CD4-positive, alpha-beta memory T cell (primary cell): ENCODE data around the gene GRIK1. TPM values are rescaled to one million over a fixed set of nuclear protein-coding genes. Genes with fewer than 3 reads are reported as not detected.

Experiments used
- CTCF ChIA-PET: fragments of 350-600 bp; sonication (Branson Sonifier 250); formaldehyde crosslinking; loops from one replicate; lab custom pipeline; 2021; ENCODE audit warnings: inconsistent platforms; ENCODE audit not compliant: partially characterized antibody; lab: Charles Lee
- POLR2A ChIA-PET: fragments of 350-600 bp; sonication (Branson Sonifier 250); formaldehyde crosslinking; loops from one replicate; lab custom pipeline; 2021; ENCODE audit not compliant: partially characterized antibody; lab: Charles Lee
- DNase-seq, 5 donors: peaks; one replicate each; pipeline versions ENCODE4 v3.0.0 to v3.0.0-alpha.2; 2020 to 2022; ENCODE audit warnings: mixed read lengths in 1 of 5
- H3K27ac ChIP-seq: one replicate; pipeline ENCODE4 v1.7.0; 2013; ENCODE audit warnings: low read depth, low read length
- H3K27me3 ChIP-seq: 2 replicates; pipeline ENCODE4 v1.7.0; 2013; ENCODE audit warnings: mild to moderate bottlenecking, low read length, moderate library complexity; ENCODE audit not compliant: insufficient read depth
- H3K36me3 ChIP-seq: 2 replicates; pipeline ENCODE4 v1.7.0; 2013; ENCODE audit warnings: mild to moderate bottlenecking, low read length, moderate library complexity; ENCODE audit not compliant: insufficient read depth
- H3K4me1 ChIP-seq: 2 replicates; pipeline ENCODE4 v1.7.0; 2013; ENCODE audit warnings: mild to moderate bottlenecking, low read length, moderate library complexity; ENCODE audit not compliant: insufficient read depth
- H3K4me3 ChIP-seq, 2 donors: one replicate each; pipeline ENCODE4 v1.7.0; 2013; ENCODE audit warnings: low read length in 2 of 2, mild to moderate bottlenecking in 1 of 2
- H3K9me3 ChIP-seq, 2 donors: one replicate each; pipeline ENCODE4 v1.7.0; 2013; ENCODE audit warnings: low read length in 2 of 2, control low read depth in 1 of 2; ENCODE audit not compliant: control insufficient read depth in 1 of 2
- H3K27ac Mint-ChIP-seq, 7 donors: one replicate each; pipeline ENCODE4 v1.8.0; 2020 to 2021; ENCODE audit warnings: mixed read lengths in 7 of 7, mild to moderate bottlenecking in 6 of 7, inconsistent platforms in 3 of 7, moderate library complexity in 3 of 7
- H3K27me3 Mint-ChIP-seq, 2 donors: one replicate each; pipeline ENCODE4 v1.8.0; 2020 to 2021; ENCODE audit warnings: mixed read lengths in 2 of 2
- H3K36me3 Mint-ChIP-seq, 2 donors: one replicate each; pipeline ENCODE4 v1.8.0; 2020 to 2021; ENCODE audit warnings: mixed read lengths in 2 of 2, inconsistent platforms in 1 of 2, mild to moderate bottlenecking in 1 of 2
- H3K4me1 Mint-ChIP-seq, 4 donors: one replicate each; pipeline ENCODE4 v1.8.0; 2020 to 2021; ENCODE audit warnings: mixed read lengths in 4 of 4, mild to moderate bottlenecking in 1 of 4
- H3K4me3 Mint-ChIP-seq, 8 donors: one replicate each; pipeline ENCODE4 v1.8.0; 2020 to 2021; ENCODE audit warnings: mixed read lengths in 8 of 8, mild to moderate bottlenecking in 7 of 8, moderate library complexity in 6 of 8, inconsistent platforms in 3 of 8
- H3K9me3 Mint-ChIP-seq, 8 donors: one replicate each; pipeline ENCODE4 v1.8.0; 2020 to 2021; ENCODE audit warnings: mixed read lengths in 8 of 8, mild to moderate bottlenecking in 5 of 8, inconsistent platforms in 3 of 8, moderate library complexity in 1 of 8
- intact Hi-C: fragments of 100-400 bp; cut with micrococcal nuclease; formaldehyde crosslinking; loops from one replicate; pipeline ENCODE4 v1.15.1; 2023
- polyA plus RNA-seq, 2 donors: library from polyadenylated mRNA; unstranded; fragments of 300-500 nt; fragmentation: Illumina TruSeq; gene quantifications; one replicate each; pipeline ENCODE4 v1.2.3, GENCODE V29; 2021
- total RNA-seq, 2 experiments: library from RNA; stranded (reverse); gene quantifications; one replicate each; pipeline ENCODE4 v1.2.3, GENCODE V29; 2021

GRIK1 gene
- total and polyA plus RNA-seq, 4 experiments from 2014 or later: not detected

- no peak overlapping the region for H3K27ac ChIP-seq
- peaks cover 0 to 5% (median 0%) of the 10 kb centered on the region in 8 donors for H3K9me3 Mint-ChIP-seq
- H3K27ac Mint-ChIP-seq: no peak overlapping the region
- H3K4me1 Mint-ChIP-seq: no peaks in the 10 kb centered on the region
- H3K27me3 Mint-ChIP-seq: no peaks in the 10 kb centered on the region
- CTCF ChIA-PET: no interaction called here
- intact Hi-C loops: no loop called here
- H3K9me3 ChIP-seq: no peaks in the 10 kb centered on the region
- no peaks in the 10 kb centered on the region for H3K4me1 ChIP-seq
- H3K36me3 Mint-ChIP-seq: no peaks in the 10 kb centered on the region
- POLR2A ChIA-PET: no interaction called here
- H3K27me3 ChIP-seq: no peaks in the 10 kb centered on the region
- H3K4me3 ChIP-seq: no peak overlapping the region
- H3K4me3 Mint-ChIP-seq: no peak overlapping the region
- DNase-seq: no peak
- H3K36me3 ChIP-seq: no peaks in the 10 kb centered on the region
Measured at GRCh38 chr21:29649406-29649814, 290.4 kb downstream of the GRIK1 start.

DNA sequence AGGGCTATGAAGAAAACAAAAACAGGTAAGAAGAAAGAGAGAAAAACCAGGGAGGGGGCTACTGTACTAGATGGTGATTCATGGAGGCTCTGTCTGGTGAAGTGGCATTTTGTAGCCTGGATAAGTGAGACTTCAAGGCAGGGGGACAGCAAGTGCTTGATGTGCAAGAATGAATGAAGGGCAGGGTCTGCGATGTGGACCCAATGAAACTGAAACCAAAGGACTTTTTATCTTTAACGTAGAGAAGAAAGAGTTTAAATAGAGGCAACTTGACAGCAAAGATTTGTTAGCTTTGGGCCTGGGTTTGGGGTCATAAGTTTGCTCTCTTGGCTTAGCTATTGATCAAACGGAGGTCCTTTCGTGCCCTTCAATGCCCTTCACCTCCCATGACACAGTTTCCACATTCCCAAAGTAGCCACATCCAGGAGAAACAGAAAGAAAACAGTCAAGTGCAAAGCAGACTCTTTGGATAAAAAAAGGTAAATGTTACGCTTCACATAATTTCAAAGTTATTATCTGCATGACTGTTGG is 291.0 kb downstream of the GRIK1 start:
- CTCF ChIA-PET: no interaction called here
- no peak overlapping the region for H3K4me3 Mint-ChIP-seq
- POLR2A ChIA-PET: no interaction called here
- intact Hi-C loops: no loop called here
- Histone ChIP-seq H3K4me1 (no peaks in the 10 kb centered on the region), H3K4me3 (no peak overlapping the region), H3K27ac (no peak overlapping the region), H3K9me3 (no peaks in the 10 kb centered on the region), H3K27me3 (no peaks in the 10 kb centered on the region), H3K36me3 (no peaks in the 10 kb centered on the region)
- H3K36me3 Mint-ChIP-seq: no peaks in the 10 kb centered on the region
- H3K4me1 Mint-ChIP-seq: no peaks in the 10 kb centered on the region
- DNase-seq: no peak
- H3K9me3 Mint-ChIP-seq: peaks cover 0 to 5% (median 0%) of the 10 kb centered on the region in 8 donors
- no peaks in the 10 kb centered on the region for H3K27me3 Mint-ChIP-seq
- H3K27ac Mint-ChIP-seq: no peak overlapping the region

- Mint-ChIP-seq H3K36me3 (no peaks in the 10 kb centered on the region), H3K4me1 (no peaks in the 10 kb centered on the region), H3K27ac (no peak overlapping the region), H3K4me3 (no peak overlapping the region), H3K9me3 (peaks cover 0 to 5% (median 0%) of the 10 kb centered on the region in 8 donors), H3K27me3 (no peaks in the 10 kb centered on the region)
- POLR2A ChIA-PET: no interaction called here
- intact Hi-C loops: no loop called here
- no peaks in the 10 kb centered on the region for H3K36me3 ChIP-seq
- no peak overlapping the region for H3K4me3 ChIP-seq
- H3K4me1 ChIP-seq: no peaks in the 10 kb centered on the region
- no peak for DNase-seq
- H3K27ac ChIP-seq: no peak overlapping the region
- CTCF ChIA-PET: no interaction called here
- no peaks in the 10 kb centered on the region for H3K9me3 ChIP-seq
- no peaks in the 10 kb centered on the region for H3K27me3 ChIP-seq
Measured at GRCh38 chr21:29647353-29647781, 292.4 kb downstream of the GRIK1 start.

DNA sequence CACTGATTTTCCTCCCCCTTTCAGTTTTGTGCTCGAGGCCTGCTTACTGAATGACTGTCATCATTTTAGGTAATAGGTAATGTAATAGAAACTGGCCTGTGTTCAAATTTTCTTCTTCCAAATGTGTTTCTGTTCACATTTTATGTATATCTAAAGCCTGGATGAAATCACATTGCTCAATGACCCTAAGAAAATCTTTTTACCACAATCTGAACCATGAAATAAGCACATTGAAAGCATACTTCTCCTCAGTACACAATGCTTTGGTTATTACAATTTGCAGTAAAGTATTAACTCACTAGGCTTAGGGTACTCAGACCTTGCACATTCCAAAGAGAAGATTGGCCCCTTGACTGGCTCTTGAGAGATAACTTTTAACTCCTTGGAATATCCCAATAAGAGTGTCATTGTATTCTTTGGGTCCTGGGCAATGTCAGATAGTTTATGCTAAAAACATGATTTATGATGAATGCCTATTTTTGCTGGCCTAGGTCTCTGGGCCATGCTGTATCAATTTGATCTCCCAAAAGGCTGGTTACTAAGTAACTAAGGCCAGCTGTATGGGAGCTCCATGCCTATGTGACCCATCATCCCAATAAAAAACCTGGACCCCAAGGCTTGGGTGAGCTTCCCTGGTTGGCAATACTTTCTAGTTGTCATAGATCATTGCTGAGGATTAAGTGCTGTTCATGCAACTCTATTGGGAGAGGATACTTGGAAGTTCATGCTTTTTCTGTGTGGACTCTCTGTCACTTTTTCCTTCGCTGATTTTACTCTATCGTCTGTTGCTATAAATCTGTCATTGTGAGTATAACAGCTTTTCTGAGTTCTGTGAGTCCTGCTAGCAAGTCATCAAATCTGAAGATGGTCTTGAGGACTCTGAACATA is 293.9 kb downstream of the GRIK1 start:
- POLR2A ChIA-PET: interaction anchor here (0.6 kb wide), 1 partner anchor 477 kb away, joined by 3 read pairs; no protein-coding TSS in a partner anchor

GRCh38 chr21:29643289-29643688 is 296.5 kb downstream of the GRIK1 start:
- CTCF ChIA-PET: no interaction called here
- no peaks in the 10 kb centered on the region for H3K27me3 ChIP-seq

More for the DNA sequence above, 293.9 kb downstream of the GRIK1 start:
- H3K27ac Mint-ChIP-seq: no peak overlapping the region
- no peaks in the 10 kb centered on the region for H3K4me1 ChIP-seq
- H3K9me3 Mint-ChIP-seq: peaks cover 0 to 4% (median 0%) of the 10 kb centered on the region in 8 donors
- no peak overlapping the region for H3K27ac ChIP-seq
- H3K36me3 ChIP-seq: no peaks in the 10 kb centered on the region
- CTCF ChIA-PET: interaction anchor here (0.6 kb wide), 1 partner anchor 1473 kb away, joined by 3 read pairs; no protein-coding TSS in a partner anchor
- no peaks in the 10 kb centered on the region for H3K4me1 Mint-ChIP-seq
- DNase-seq: no peak
- no peaks in the 10 kb centered on the region for H3K36me3 Mint-ChIP-seq
- intact Hi-C loops: no loop called here
- H3K9me3 ChIP-seq: no peaks in the 10 kb centered on the region
- H3K27me3 ChIP-seq: no peaks in the 10 kb centered on the region
- H3K4me3 Mint-ChIP-seq: no peak overlapping the region
- no peak overlapping the region for H3K4me3 ChIP-seq
- H3K27me3 Mint-ChIP-seq: no peaks in the 10 kb centered on the region

DNA sequence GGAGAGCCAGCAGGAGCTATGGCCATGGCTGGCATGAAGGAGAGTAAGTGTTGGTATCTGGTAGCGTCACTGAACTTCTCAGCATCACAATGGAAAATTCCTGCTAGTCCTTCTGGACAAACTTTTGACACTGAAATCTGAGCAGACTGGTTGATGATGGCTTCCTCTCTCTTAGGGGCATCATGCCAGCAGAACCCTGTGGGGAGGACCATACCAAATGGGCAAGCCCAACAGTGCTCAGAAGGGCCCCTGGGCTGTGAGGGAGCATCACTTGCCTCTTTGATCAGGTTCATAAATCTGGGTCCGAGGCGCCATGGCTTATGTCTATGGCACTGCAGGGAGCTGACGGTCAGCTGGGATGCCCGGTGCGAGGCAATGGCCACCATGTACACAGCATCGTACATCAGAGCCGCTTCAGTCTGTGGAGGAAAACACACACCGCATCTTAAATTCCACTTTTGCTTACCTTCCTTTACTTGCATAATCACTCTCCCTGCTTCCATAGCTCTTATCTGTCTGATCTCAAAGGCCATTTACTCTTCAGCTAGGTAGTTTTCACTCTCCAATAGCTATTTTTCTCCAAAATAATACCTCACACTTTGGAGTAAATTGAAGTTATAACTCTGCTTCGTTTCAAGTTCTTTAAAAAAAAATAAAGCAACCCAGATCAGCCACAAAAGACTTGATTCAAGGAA is 297.1 kb downstream of the GRIK1 start:
- ChIA-PET POLR2A (no interaction called here), CTCF (no interaction called here)
- H3K4me1 Mint-ChIP-seq: no peaks in the 10 kb centered on the region
- H3K27ac Mint-ChIP-seq: no peak overlapping the region
- no peaks in the 10 kb centered on the region for H3K27me3 Mint-ChIP-seq
- Histone ChIP-seq H3K4me1 (no peaks in the 10 kb centered on the region), H3K36me3 (no peaks in the 10 kb centered on the region), H3K27me3 (no peaks in the 10 kb centered on the region), H3K9me3 (no peaks in the 10 kb centered on the region), H3K4me3 (no peak overlapping the region), H3K27ac (no peak overlapping the region)
- intact Hi-C loops: no loop called here
- no peaks in the 10 kb centered on the region for H3K36me3 Mint-ChIP-seq
- DNase-seq: no peak
- H3K4me3 Mint-ChIP-seq: no peak overlapping the region
- H3K9me3 Mint-ChIP-seq: peaks cover 0 to 6% (median 0%) of the 10 kb centered on the region in 8 donors

More at GRCh38 chr21:29643289-29643688, 296.5 kb downstream of the GRIK1 start:
- Mint-ChIP-seq H3K9me3 (peaks cover 0 to 6% (median 0%) of the 10 kb centered on the region in 8 donors), H3K27ac (no peak overlapping the region), H3K27me3 (no peaks in the 10 kb centered on the region), H3K36me3 (no peaks in the 10 kb centered on the region), H3K4me1 (no peaks in the 10 kb centered on the region), H3K4me3 (no peak overlapping the region)
- no peaks in the 10 kb centered on the region for H3K9me3 ChIP-seq
- no peak overlapping the region for H3K4me3 ChIP-seq
- H3K27ac ChIP-seq: no peak overlapping the region
- intact Hi-C loops: no loop called here
- no peak for DNase-seq
- no peaks in the 10 kb centered on the region for H3K4me1 ChIP-seq
- POLR2A ChIA-PET: no interaction called here
- no peaks in the 10 kb centered on the region for H3K36me3 ChIP-seq
